Measurements from ENCODE around the gene HOXD10. TPM values are rescaled to one million over a fixed set of nuclear protein-coding genes. Genes with fewer than 3 reads are reported as not detected.
A peak's percentile ranks its signal among the peaks of the same experiment; 100 is the strongest.

The HOXD10 gene
- total RNA-seq, 1 donor from 2014 or later = 19.6 TPM

DNA sequence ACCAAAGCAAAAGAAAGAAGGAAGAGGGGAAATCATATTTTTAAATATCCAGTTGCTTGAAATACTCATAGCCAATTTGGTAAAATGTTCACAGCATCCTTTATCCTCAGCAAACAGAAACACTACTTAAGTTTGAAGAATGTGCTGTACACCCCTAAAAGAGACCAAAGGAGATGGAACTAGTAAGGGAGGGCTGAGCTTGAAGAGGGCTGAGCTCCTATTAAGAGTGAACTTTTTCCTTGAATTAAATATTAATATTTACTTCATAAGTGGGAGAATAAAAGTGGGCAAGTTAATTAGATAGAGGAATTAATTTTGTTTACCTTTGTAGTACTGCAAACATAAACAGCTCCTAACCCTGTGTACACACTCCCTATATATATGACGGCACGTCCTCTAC is 39.8 kb upstream of the HOXD10 start:
- Histone ChIP-seq H3K4me1 (peaks cover 11% of the 10 kb centered on the region), H3K4me3 (no peak overlapping the region), H3K36me3 (no peaks in the 10 kb centered on the region), H3K27me3 (peaks cover 9% of the 10 kb centered on the region), H3K27ac (peak overlapping the region; percentile 93), H3K9me3 (no peaks in the 10 kb centered on the region)
- intact Hi-C loops (cut with DNase I) = loop anchor here (5.0 kb wide), 1 partner anchor 74 kb away; the partner anchor contains the start of gene LNPK
- no peak for DNase-seq (ENCODE audit: extremely low spot score in 2 of 2)
- TF ChIP-seq POLR2A (IDR thresholded peaks at IDR 0.05) = no peak
- TF ChIP-seq POLR2AphosphoS5 (IDR thresholded peaks at IDR 0.05; ENCODE audit: insufficient read depth in 1 of 2, low read depth in 1 of 2) = no peak
- TF ChIP-seq, protein P1, sequence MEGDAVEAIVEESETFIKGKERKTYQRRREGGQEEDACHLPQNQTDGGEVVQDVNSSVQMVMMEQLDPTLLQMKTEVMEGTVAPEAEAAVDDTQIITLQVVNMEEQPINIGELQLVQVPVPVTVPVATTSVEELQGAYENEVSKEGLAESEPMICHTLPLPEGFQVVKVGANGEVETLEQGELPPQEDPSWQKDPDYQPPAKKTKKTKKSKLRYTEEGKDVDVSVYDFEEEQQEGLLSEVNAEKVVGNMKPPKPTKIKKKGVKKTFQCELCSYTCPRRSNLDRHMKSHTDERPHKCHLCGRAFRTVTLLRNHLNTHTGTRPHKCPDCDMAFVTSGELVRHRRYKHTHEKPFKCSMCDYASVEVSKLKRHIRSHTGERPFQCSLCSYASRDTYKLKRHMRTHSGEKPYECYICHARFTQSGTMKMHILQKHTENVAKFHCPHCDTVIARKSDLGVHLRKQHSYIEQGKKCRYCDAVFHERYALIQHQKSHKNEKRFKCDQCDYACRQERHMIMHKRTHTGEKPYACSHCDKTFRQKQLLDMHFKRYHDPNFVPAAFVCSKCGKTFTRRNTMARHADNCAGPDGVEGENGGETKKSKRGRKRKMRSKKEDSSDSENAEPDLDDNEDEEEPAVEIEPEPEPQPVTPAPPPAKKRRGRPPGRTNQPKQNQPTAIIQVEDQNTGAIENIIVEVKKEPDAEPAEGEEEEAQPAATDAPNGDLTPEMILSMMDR (IDR thresholded peaks at IDR 0.05) = no peak

GRCh38 chr2:176078541-176079284 is 37.9 kb upstream of the HOXD10 start:
- Histone ChIP-seq H3K4me3 (peak overlapping the region; percentile 49 to 52), H3K27ac (peak overlapping the region; percentile 93), H3K4me1 (peaks cover 29% of the 10 kb centered on the region), H3K9me3 (no peaks in the 10 kb centered on the region), H3K27me3 (peaks cover 9% of the 10 kb centered on the region), H3K36me3 (no peaks in the 10 kb centered on the region)
- intact Hi-C loops (cut with DNase I) = loop anchor here (5.0 kb wide), 1 partner anchor 76 kb away; the partner anchor contains the start of gene LNPK
- peak in 1 of 2 donors; percentile 83 for DNase-seq (ENCODE audit: extremely low spot score in 2 of 2)
- no peak for TF ChIP-seq POLR2AphosphoS5 (IDR thresholded peaks at IDR 0.05; ENCODE audit: insufficient read depth in 1 of 2, low read depth in 1 of 2)
- TF ChIP-seq POLR2A (IDR thresholded peaks at IDR 0.05) = no peak
- TF ChIP-seq, protein P1 (IDR thresholded peaks at IDR 0.05) = no peak

- H3K4me3 ChIP-seq = peak overlapping the region; percentile 49 to 52
- peaks cover 32% of the 10 kb centered on the region for H3K4me1 ChIP-seq
- H3K27me3 ChIP-seq = peaks cover 9% of the 10 kb centered on the region
- peak in 1 of 2 donors; percentile 87 for DNase-seq (ENCODE audit: extremely low spot score in 2 of 2)
- intact Hi-C loops (cut with DNase I) = loop anchor here (5.0 kb wide), 1 partner anchor 77 kb away; the partner anchor contains the start of gene LNPK
- peak overlapping the region; percentile 93 for H3K27ac ChIP-seq
- no peaks in the 10 kb centered on the region for H3K9me3 ChIP-seq
- no peak for TF ChIP-seq POLR2A (IDR thresholded peaks at IDR 0.05)
- peak in 1 of 2 donors; percentile 43 for TF ChIP-seq POLR2AphosphoS5 (IDR thresholded peaks at IDR 0.05; ENCODE audit: insufficient read depth in 1 of 2, low read depth in 1 of 2)
- H3K36me3 ChIP-seq = no peaks in the 10 kb centered on the region
These were observed 37.2 kb upstream of the HOXD10 start for GRCh38 chr2:176079285-176079830.

DNA sequence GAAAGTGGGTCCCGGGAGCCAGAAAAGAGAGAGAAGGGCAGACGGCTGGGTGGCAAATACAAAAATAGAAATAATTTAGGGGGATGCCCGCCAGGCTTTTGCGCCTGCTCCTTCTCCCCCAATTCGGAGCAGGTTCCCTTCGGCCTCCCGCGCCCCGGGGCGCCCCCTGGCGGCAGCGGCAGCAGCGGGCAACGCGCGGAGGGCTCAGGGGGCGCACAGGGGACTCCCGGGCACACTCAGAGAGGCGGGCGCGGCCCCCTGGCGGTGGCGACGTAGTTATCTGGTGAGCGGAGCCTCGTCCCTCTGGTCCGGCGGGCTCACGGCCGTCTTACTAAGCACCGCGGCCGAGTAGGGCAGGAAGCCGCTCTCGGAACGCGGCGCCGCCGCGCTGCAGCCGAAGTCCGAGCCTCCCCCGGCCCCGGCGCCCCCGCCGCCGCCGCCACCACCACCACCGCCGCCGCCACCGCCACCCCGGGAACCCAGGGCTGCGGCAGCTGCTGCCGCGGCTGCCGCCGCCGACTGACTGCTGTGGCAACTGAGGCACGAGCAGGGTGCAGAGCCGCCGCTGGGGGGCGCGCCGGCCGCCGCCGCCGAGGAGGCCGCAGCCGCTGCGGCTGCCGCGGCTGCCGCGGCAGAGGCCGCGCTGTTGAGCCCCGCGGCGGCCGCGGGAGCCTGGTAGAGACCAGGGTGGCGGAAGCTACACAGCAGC is 36.6 kb upstream of the HOXD10 start:
- peak overlapping the region; percentile 93 for H3K27ac ChIP-seq
- TF ChIP-seq, protein P1 (IDR thresholded peaks at IDR 0.05) = peak; percentile 71 to 87 (median 77)
- TF ChIP-seq POLR2AphosphoS5 (IDR thresholded peaks at IDR 0.05; ENCODE audit: insufficient read depth in 1 of 2, low read depth in 1 of 2) = no peak
- TF ChIP-seq POLR2A (IDR thresholded peaks at IDR 0.05) = no peak
- intact Hi-C loops (cut with DNase I) = loop anchor here (5.0 to 10.0 kb wide), 2 partner anchors 78 to 1745 kb away; partner anchors contain the start of genes LNPK and SP9
- peaks cover 37% of the 10 kb centered on the region for H3K4me1 ChIP-seq
- peaks cover 9% of the 10 kb centered on the region for H3K27me3 ChIP-seq
- H3K9me3 ChIP-seq = no peaks in the 10 kb centered on the region
- H3K4me3 ChIP-seq = peak overlapping the region; percentile 49 to 52
- no peaks in the 10 kb centered on the region for H3K36me3 ChIP-seq
- DNase-seq (ENCODE audit: extremely low spot score in 2 of 2) = no peak
